Activated CD4-positive, alpha-beta T cell treated with anti-CD3 and anti-CD28 coated beads for 24 hours (primary cell): ENCODE data around the gene LUC7L3.
"Not testable (repeated sequence)": the region's sequence is repeated elsewhere in the genome, so short reads cannot be mapped to it uniquely, and the experiment has no call there.

ENCODE experiments used
- DNase-seq, 2 donors: peaks; one replicate each; pipeline ENCODE4 v3.0.0-alpha.2; 2020; ENCODE audit warnings: low read depth in 2 of 2

LUC7L3 gene, protein sequence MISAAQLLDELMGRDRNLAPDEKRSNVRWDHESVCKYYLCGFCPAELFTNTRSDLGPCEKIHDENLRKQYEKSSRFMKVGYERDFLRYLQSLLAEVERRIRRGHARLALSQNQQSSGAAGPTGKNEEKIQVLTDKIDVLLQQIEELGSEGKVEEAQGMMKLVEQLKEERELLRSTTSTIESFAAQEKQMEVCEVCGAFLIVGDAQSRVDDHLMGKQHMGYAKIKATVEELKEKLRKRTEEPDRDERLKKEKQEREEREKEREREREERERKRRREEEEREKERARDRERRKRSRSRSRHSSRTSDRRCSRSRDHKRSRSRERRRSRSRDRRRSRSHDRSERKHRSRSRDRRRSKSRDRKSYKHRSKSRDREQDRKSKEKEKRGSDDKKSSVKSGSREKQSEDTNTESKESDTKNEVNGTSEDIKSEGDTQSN

DNA sequence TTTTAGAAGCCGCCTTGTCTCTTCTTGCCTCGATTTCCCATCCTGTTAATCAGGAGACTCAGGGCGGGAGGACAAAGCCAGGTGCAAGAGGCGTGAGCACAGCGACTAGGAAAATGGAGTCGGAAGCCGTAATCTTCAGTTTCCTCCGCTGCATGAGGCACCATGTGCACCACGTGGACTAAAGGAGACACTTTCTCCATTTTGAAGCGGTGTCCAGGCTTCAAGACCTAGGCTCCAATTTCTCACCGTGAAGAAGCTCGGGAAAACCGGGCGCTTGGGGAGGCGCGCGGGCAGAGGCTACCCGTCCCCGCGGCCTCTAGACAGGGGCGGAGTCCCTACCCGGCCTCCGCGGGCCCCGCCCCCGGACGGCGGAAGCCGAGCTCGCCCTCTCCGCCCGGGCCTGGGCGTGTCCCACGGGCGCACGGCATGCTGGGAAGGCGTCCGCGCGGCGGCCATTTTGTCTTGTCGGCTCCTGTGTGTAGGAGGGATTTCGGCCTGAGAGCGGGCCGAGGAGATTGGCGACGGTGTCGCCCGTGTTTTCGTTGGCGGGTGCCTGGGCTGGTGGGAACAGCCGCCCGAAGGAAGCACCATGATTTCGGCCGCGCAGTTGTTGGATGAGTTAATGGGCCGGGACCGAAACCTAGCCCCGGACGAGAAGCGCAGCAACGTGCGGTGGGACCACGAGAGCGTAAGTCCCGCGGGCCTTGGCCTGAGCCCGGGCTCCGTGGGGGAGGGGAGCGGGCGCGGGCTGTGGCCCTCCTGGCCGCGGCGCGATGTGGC is at the start of gene LUC7L3:
LUC7L3 (plus strand) TSS at position 460 of the 780 bp plus-strand sequence; CDS start at position 590, 130 bp downstream.
- peak; percentile 90 to 91 for DNase-seq

DNA sequence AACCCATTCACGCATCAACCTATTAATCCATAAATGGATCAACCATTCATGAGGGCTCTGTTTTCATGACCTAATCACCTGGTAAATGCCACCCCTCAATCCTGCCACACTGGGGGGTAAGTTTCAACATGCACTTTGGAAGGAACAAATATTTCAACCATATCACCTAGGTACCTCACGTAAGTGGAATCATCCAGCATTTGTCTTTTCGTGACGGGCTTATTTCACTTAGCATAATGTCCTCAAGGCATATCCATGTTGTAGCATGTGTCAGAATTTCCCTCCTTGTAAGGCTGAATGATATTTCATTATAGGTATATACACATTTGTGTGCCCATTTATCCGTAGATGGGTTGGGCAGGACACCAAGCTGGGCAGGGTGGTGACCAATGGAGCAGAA is 47.3 kb upstream of the LUC7L3 start:
- DNase-seq = no peak

DNA sequence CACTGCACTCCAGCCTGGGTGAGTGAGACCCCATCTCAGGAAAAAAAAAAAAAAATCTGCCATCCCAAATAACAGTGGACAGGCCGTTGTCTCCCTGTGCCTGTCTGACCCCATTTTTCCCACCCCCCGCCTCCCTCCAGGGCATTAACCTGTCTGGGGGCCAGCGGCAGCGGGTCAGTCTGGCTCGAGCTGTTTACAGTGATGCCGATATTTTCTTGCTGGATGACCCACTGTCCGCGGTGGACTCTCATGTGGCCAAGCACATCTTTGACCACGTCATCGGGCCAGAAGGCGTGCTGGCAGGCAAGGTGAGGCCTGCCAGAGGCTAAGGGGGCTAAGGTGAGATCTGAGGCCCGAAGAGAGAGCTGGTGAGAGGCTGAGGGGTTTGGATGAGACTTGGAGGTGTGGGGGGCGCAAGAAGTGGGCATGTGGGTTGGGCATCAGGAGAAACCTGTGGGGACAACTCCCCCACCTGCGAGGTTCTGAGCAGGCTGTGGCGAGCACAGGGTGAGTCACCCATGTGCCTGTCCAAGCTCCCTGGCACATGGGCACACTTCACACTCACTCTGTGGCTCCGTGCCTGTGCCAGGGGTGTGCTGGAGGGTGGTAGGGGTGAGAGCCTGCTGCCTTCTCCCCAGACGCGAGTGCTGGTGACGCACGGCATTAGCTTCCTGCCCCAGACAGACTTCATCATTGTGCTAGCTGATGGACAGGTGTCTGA is 46.4 kb upstream of the LUC7L3 start:
- DNase-seq = no peak

DNA sequence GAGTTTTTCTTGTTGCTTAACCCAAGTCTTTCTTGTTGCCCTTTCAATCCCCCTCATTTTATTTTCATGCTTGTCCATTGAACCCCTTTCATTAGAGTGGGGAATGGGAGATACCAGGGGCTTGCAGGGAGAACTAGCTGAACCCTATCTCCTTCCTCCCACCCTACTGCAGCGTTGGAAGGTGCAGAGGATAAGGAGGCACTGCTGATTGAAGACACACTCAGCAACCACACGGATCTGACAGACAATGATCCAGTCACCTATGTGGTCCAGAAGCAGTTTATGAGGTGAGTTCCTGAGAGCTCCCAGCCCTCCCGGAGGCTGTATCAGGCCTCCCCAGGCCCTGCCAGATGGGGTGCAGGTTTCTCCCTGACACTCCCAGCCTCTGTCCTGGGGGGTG is 44.2 kb upstream of the LUC7L3 start:
- DNase-seq = no peak

DNA sequence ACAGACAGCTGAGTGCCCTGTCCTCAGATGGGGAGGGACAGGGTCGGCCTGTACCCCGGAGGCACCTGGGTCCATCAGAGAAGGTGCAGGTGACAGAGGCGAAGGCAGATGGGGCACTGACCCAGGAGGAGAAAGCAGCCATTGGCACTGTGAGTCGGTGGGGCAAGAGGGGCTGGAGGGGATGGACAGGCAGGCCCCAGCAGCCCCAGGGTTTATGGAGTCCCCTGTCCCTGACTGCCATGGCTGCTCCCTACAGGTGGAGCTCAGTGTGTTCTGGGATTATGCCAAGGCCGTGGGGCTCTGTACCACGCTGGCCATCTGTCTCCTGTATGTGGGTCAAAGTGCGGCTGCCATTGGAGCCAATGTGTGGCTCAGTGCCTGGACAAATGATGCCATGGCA is 43.8 kb upstream of the LUC7L3 start:
- no peak for DNase-seq

DNA sequence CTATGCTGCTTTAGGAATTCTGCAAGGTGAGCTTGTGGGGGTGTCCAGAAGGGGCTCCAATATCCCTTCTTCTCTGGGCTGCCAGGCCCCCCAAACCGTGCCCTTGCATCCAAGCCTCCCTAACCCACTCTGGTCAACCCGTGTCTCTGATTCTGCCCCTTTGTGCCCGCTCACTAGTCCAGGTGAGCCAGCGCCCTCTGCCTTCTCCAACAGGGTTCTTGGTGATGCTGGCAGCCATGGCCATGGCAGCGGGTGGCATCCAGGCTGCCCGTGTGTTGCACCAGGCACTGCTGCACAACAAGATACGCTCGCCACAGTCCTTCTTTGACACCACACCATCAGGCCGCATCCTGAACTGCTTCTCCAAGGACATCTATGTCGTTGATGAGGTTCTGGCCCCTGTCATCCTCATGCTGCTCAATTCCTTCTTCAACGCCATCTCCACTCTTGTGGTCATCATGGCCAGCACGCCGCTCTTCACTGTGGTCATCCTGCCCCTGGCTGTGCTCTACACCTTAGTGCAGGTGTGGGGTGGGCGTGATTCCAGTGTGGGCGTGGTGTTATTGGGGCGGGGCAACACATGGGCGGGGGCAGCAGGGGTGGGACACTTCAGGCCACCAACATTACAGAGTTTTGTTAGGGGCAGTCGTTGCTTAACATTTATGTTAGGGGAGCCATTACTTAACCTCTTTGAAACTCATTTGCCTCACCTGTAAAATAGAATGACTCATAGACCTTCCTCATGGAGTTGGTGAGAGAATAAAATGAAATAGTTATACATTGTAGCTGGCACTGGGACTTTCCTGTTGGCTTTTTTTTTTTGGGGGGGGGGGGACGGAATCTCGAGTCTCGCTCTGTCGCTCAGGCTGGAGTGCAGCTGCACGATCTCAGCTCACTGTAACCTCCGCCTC is 43.1 kb upstream of the LUC7L3 start:
- no peak for DNase-seq

DNA sequence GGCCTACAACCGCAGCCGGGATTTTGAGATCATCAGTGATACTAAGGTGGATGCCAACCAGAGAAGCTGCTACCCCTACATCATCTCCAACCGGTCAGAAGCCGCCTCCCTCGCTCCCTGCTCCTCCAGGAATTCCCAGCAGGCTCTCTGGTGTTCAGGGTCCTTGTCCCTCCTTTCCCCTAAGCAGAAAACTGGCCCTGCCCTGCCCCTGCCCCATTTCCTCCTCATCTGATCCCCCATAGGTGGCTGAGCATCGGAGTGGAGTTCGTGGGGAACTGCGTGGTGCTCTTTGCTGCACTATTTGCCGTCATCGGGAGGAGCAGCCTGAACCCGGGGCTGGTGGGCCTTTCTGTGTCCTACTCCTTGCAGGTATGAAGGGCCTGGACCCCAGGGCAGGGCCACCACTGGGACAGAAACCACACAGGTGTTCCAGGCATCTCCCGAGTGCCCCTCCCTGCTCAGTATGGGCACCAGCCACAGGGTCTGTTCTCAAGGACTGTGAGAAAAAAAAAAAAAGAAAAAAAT is 41.5 kb upstream of the LUC7L3 start:
- no peak for DNase-seq

DNA sequence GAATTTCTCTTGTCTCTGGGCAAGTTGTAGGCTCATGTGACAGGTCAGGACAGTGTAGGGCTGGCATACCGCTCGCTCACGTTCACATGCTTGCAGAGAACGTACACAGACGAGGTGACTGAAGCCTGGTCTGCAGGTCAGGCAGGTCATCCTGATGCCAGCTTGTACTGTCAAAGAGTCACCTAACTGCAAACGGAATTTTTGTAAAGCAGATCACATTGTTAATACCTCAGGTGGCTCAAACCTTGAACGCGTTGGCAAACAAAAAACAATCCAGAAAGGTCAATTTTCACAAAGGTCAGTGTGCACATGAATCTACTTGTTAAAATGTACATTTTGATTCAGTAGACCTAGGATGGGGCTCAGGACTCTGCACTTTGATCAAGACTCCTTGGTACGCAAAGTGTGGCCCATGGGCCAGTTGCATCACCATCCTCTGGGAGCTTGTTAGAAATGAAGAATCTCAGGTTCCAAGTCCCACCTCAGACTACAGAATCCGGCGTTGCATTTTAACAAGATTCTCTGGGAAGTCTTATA is 40.3 kb upstream of the LUC7L3 start:
- DNase-seq = no peak

DNA sequence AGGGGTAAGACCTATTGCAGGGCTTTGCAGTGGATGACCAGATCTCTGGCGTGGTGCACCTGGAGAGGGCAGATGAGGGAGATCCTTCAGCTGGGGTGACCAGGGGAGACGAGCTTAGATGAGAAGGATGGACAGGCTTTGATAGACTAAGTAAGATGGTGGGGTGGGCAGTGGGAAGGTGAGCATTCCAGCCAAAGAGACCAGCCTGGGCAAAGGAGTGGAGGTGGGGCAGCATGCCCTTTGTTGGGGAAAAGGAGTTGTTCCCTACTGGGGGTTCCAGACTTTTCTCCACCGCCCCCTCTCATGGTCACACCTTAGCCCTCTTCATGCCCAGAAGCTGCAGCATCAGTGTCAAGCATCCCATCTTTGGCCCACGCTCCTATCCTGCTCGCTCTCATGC is 39.3 kb upstream of the LUC7L3 start:
- no peak for DNase-seq

DNA sequence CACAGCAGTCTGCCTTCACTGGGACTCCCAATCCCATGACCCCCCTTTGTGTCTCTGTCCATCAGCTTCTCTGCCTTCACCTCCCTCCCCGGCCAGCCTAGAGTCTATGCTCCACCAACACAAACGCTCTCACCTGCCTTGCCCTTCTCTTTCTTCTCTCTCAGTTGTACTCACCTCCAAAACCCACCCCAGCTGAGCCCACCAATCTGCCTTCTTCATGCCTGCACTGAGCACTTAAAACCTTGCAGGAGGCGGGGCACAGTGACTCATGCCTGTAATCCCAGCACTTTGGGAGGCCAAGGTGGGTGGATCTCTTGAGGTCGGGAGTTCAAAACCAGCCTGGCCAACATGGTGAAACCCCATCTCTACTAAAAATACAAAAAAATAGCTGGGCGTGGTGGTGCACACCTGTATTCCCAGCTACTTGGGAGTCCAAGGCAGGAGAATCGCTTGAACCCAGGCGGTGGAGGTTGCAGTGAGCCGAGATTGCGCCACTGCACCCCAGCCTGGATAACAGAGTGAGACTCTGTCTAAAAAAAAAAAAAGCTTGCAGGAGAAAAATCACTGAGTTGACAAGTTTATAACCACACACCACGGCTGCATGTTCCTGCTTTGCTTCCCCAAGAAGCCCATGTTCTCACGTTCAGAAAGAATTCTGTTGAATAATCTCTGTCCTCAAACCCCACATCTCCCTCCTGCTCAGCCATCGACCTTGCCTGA is 38.7 kb upstream of the LUC7L3 start:
- DNase-seq = not testable (repeated sequence)

DNA sequence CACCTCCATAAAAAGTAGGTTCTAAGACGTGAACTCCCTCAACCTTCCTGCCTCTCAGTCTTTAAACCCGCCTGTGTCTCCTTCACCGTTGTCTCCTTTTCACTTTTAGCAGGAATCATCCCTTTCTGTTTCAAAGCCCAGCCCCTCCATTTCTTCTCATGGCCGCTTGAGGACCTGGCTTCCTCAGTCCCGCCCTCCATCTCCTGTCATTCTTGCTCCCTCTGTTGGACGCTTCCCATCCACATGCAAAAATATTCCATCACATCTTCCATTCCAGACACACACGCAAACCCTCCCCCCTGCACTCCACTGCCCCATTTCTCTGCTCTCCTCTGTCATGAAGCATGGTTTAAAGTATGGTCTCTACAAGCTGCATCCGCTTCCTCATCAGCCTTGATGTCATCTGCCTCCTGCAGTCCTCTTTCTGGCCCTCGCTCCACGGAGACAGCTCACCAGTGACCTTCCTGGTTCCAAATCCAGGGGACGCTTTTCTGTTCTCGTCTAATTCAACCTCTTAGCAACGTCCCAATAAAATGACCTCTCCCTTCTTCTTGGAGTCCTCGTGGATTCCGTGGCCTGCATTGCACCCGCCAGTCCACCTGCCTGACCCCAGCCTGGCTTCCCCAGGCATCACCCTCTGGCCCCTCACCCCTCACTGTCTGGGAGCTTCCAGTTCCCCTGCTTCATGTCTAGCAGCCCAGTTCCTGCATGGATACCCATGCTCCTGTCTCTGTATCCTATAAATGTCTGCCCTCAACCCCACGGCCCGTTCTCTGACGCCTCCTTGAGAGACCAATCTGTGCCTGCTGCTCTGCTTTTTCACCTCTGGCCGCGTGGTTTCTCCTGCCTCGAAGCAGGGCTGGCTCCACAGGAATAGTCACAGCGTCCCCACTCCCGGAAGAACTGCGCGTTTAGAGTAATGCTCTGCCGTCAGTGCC is 37.9 kb upstream of the LUC7L3 start:
- DNase-seq = no peak

DNA sequence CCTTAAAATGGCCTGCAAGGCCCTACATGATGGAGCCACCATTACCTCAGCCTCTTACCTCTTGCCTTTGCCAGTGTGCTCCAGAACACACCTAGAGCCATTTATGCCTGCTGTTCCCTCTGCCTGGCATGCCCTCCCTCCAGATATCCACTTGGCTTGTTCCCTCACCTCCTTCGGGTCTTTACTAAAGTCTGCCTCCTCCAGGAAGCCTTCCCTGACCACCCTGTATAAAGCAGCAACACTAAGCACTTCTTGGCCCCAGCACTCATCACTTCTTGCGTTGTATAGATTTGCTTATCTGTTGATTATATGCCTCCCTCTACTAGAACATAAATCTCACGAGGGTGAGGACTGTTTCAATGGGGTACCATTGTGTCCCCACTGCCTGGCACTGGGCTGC is 37.0 kb upstream of the LUC7L3 start:
- DNase-seq = no peak

DNA sequence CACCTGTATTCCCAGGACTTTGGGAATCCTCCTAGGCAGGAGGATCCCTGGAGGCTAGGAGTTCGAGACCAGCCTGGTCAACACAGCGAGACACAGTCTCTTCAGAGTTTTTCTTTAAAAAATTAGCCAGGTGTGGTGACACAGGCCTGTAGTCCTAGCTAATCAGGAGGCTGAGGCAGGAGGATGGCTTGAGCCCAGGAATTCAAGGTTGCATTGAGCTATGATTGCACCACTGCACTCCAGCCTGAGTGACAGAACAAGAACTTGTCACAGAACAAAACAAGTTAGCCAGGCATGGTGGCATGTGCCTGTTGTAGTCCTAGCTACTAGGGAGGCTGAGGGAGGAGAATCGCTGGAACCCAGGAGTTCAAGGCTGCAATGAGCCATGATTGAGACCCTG is 36.5 kb upstream of the LUC7L3 start:
- DNase-seq = no peak

DNA sequence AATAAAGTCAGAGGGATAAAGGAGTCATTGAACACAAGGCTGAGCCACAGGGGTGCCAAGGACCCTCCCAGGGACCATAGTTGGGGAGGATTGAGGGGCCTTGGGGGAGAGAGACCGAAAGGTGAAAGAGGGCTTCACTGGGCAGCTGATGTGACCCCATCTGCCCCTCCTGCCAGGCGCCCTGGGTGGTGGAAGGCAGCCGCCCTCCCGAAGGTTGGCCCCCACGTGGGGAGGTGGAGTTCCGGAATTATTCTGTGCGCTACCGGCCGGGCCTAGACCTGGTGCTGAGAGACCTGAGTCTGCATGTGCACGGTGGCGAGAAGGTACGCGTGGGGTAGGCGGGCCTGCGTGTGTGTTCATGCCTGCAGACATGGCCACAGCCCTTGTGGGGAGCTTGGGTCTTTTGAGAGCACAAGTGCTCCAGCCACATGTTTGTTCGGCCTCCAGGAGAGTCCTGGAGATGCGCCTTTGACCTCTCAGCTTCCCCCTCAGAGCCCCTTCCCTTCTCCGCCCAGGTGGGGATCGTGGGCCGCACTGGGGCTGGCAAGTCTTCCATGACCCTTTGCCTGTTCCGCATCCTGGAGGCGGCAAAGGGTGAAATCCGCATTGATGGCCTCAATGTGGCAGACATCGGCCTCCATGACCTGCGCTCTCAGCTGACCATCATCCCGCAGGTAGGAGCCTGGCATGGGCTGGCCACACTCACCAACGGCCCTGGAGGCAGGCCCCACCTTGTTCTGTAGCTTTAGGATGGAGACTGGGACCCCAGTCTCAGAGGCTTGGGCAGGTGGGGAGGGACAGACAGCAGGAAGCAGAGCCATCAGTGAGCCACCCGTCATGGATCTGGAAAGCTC is 35.7 kb upstream of the LUC7L3 start:
- DNase-seq = no peak

DNA sequence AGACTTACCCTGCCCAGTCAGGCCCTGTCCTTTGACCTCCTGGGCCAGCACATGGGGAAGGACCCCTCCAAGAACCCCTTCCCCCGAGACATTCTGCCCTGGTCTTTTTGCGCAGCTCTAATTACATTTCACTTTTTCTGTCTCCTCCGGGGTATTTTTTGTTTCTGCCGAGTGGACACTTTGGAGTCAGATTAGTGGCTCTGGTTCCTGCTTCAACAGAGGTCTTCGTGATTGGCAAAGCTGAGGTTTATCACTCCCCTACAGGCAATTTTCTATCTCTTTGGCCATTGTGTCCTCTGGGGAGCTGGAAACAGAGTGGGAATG is 35.2 kb upstream of the LUC7L3 start:
- DNase-seq = no peak

DNA sequence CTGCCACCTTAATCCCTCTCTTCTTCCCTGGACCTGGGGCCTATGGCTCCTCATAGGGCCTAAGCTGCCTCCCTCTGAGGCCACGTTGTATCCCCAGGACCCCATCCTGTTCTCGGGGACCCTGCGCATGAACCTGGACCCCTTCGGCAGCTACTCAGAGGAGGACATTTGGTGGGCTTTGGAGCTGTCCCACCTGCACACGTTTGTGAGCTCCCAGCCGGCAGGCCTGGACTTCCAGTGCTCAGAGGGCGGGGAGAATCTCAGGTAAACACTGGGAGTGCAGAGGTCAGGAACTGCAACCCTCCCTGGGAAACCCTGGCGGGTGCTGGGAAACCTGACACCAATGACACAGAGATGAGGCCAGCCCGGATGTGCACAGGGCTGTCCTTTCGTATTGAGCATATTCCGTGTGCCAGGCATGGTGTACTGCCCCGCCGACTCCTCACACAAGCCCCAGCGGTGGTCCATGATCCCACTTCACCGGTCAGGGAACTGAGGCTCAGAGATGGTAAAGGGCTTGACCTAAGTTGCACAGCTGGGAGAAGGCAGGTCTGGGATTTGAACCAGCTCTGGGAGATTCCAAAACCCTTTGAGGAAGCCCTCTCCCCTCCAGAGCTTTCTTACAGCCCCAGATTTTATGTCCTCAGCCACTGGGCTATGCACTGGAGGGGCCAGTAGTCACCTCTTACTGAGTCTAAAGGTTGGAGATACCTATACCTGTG is 34.6 kb upstream of the LUC7L3 start:
- no peak for DNase-seq

DNA sequence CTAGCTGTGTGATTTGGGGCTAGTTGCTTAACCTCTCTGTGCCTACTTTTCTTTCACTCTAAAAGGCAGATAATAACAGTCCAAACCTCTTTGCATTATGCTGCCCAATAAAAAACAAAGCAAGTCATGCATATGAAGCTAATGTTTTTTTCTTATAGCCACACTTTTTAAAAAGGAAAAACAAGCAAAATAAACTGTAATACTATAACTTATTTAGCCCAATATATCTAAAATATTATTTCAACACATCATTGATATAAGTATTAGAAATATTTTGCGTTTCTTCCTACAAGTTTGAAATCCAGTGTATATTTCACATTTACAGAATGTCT is 34.1 kb upstream of the LUC7L3 start:
- DNase-seq = no peak
